Caco-2 (cell line): Measurements from ENCODE around the gene SH3BP1. TPM values are rescaled to one million over a fixed set of nuclear protein-coding genes. Genes with fewer than 3 reads are reported as not detected.

ENCODE experiments used
- BruUV-seq: library from RNA; stranded (reverse); fragments of 400-500 nt; replicated peaks from 2 replicates; lab custom pipeline; 2021; lab: Mats Ljungman, UMichigan
- CTCF ChIA-PET: fragments of 300-600 bp; sonication (Branson Sonifier 250); formaldehyde crosslinking; loops from one replicate; lab custom pipeline; 2022; ENCODE audit warnings: antibody characterized with exemption; lab: Charles Lee
- POLR2A ChIA-PET: fragments of 300-600 bp; sonication (Branson Sonifier 250); formaldehyde crosslinking; loops from one replicate; lab custom pipeline; 2022; ENCODE audit warnings: antibody characterized with exemption; lab: Charles Lee
- DNase-seq, 2 experiments: peaks; one replicate each; pipeline versions ENCODE4 v3.0.0 to v3.0.0-alpha.2; 2020 to 2022
- H3K27me3 ChIP-seq: replicated peaks from 2 replicates; pipeline ENCODE4 v1.6.0; 2011; ENCODE audit warnings: low read length; ENCODE audit not compliant: control insufficient read depth, insufficient read depth
- H3K36me3 ChIP-seq: 2 replicates; pipeline ENCODE4 v1.5.1; 2011; ENCODE audit warnings: low read length; ENCODE audit not compliant: control insufficient read depth, insufficient read depth
- H3K4me1 ChIP-seq: fragments of 250-450 bp; sonication (Bioruptor Pico); 2 replicates; pipeline ENCODE4 v1.5.1; 2020; ENCODE audit warnings: mild to moderate bottlenecking
- H3K4me3 ChIP-seq: 2 replicates; pipeline ENCODE4 v1.5.1; 2011; ENCODE audit warnings: low read depth, mild to moderate bottlenecking, control low read depth, low read length
- H3K9me3 ChIP-seq: fragments of 250-450 bp; sonication (Bioruptor Pico); 2 replicates; pipeline ENCODE4 v1.5.1; 2020; ENCODE audit warnings: mild to moderate bottlenecking, moderate library complexity
- H3K27ac Mint-ChIP-seq: one replicate; pipeline ENCODE4 v1.8.0; 2022; ENCODE audit warnings: mixed read lengths; ENCODE audit not compliant: unreplicated experiment
- H3K27me3 Mint-ChIP-seq: one replicate; pipeline ENCODE4 v1.8.0; 2022; ENCODE audit warnings: mixed read lengths; ENCODE audit not compliant: insufficient read depth, unreplicated experiment
- H3K36me3 Mint-ChIP-seq: one replicate; pipeline ENCODE4 v1.8.0; 2022; ENCODE audit warnings: mild to moderate bottlenecking, mixed read lengths; ENCODE audit not compliant: insufficient read depth, unreplicated experiment
- H3K4me1 Mint-ChIP-seq: one replicate; pipeline ENCODE4 v1.8.0; 2022; ENCODE audit warnings: low read depth, mixed read lengths; ENCODE audit not compliant: unreplicated experiment
- H3K4me3 Mint-ChIP-seq: one replicate; pipeline ENCODE4 v1.8.0; 2022; ENCODE audit warnings: mild to moderate bottlenecking, moderate library complexity, mixed read lengths; ENCODE audit not compliant: unreplicated experiment
- H3K9me3 Mint-ChIP-seq: one replicate; pipeline ENCODE4 v1.8.0; 2022; ENCODE audit warnings: mixed read lengths; ENCODE audit not compliant: unreplicated experiment
- CTCF ChIP-seq, 2 experiments: fragments of 200-600 bp in 1 of 2; IDR thresholded peaks; 1 replicate in 1 of 2; 2 replicates in 1 of 2; pipeline versions ENCODE4 v1.5.1 to v1.8.0; 2011 to 2022; ENCODE audit warnings: antibody characterized with exemption in 1 of 2, control low read depth in 1 of 2, inconsistent platforms in 1 of 2, low read depth in 1 of 2, low read length in 1 of 2, mild to moderate bottlenecking in 1 of 2, moderate library complexity in 1 of 2; ENCODE audit not compliant: insufficient read depth in 1 of 2, severe bottlenecking in 1 of 2, unreplicated experiment in 1 of 2
- intact Hi-C: fragments of 100-400 bp; cut with micrococcal nuclease; formaldehyde crosslinking; loops from one replicate; pipeline ENCODE4 v1.10.0; 2022; ENCODE audit not compliant: unreplicated experiment
- total RNA-seq: library from RNA; stranded (reverse); gene quantifications from 2 replicates; pipeline ENCODE4 v1.2.3, GENCODE V29; 2022

SH3BP1 gene
- total RNA-seq, 1 experiment from 2014 or later = 19.8 TPM

- H3K27ac Mint-ChIP-seq = peak within 1 kb of the TSS; percentile 84
- ChIA-PET CTCF (interaction anchor here (0.5 to 3.9 kb wide), 20 partner anchors 9 to 678 kb away, joined by 3 to 66 read pairs (median 4); partner anchors contain the start of genes GGA1, NOL12 and TRIOBP), POLR2A (interaction anchor here (0.6 to 2.2 kb wide), 12 partner anchors 9 to 261 kb away, joined by 3 to 22 read pairs (median 4); partner anchors contain the start of genes GGA1, LGALS2 and NOL12)
- DNase-seq = peak; percentile 98 to 99
- H3K4me3 Mint-ChIP-seq = peak within 1 kb of the TSS; percentile 89
- no peaks in the 10 kb centered on the region for H3K27me3 Mint-ChIP-seq
- H3K4me3 ChIP-seq = peak within 1 kb of the TSS; percentile 98
- no peak for TF ChIP-seq CTCF (IDR thresholded peaks at IDR 0.05; ENCODE audit: insufficient read depth in 1 of 2, low read depth in 1 of 2, low read length in 1 of 2, severe bottlenecking in 1 of 2, unreplicated experiment in 1 of 2)
- H3K9me3 ChIP-seq = no peaks in the 10 kb centered on the region
- H3K36me3 ChIP-seq = no peaks in the 10 kb centered on the region; the same call in 1 of the 2 replicates
- no TSS peak for BruUV-seq
- no peaks in the 10 kb centered on the region for H3K9me3 Mint-ChIP-seq
- H3K4me1 Mint-ChIP-seq = peaks cover 19% of the 10 kb centered on the region
- H3K27me3 ChIP-seq = no peaks in the 10 kb centered on the region
- H3K4me1 ChIP-seq = peaks cover 18% of the 10 kb centered on the region
- H3K36me3 Mint-ChIP-seq = peaks cover 20% of the 10 kb centered on the region
- intact Hi-C loops = loop anchor here (1.0 to 5.0 kb wide), 3 partner anchors 15 to 134 kb away; no protein-coding TSS in a partner anchor
Observed at GRCh38 chr22:37658133-37659065, 18.9 kb downstream of the SH3BP1 start, which contains the start of gene PDXP. TSS of gene PDXP (plus strand) at chr22:37658723. CDS start at chr22:37658783, 60 bp downstream.

GRCh38 chr22:37659066-37659896 is 19.8 kb downstream of the SH3BP1 start:
- no TSS peak for BruUV-seq
- peak overlapping the region; percentile 98 for H3K4me3 ChIP-seq
- Mint-ChIP-seq H3K27ac (peak overlapping the region; percentile 29), H3K27me3 (no peaks in the 10 kb centered on the region), H3K9me3 (no peaks in the 10 kb centered on the region), H3K4me3 (peak overlapping the region; percentile 89), H3K4me1 (peaks cover 19% of the 10 kb centered on the region), H3K36me3 (peaks cover 23% of the 10 kb centered on the region)
- no peaks in the 10 kb centered on the region for H3K27me3 ChIP-seq
- no peaks in the 10 kb centered on the region for H3K9me3 ChIP-seq
- TF ChIP-seq CTCF (IDR thresholded peaks at IDR 0.05; ENCODE audit: insufficient read depth in 1 of 2, low read depth in 1 of 2, low read length in 1 of 2, severe bottlenecking in 1 of 2, unreplicated experiment in 1 of 2) = no peak
- peaks cover 18% of the 10 kb centered on the region for H3K4me1 ChIP-seq
- H3K36me3 ChIP-seq = no peaks in the 10 kb centered on the region; the same call in 1 of the 2 replicates
- intact Hi-C loops = loop anchor here (2.0 to 5.0 kb wide), 2 partner anchors 18 to 133 kb away; no protein-coding TSS in a partner anchor
- ChIA-PET CTCF (interaction anchor here (1.3 to 3.9 kb wide), 4 partner anchors 16 to 52 kb away, joined by 6 to 66 read pairs (median 14); partner anchors contain the start of gene GGA1), POLR2A (interaction anchor here (0.6 to 2.2 kb wide), 4 partner anchors 16 to 146 kb away, joined by 3 to 22 read pairs (median 6); partner anchors contain the start of gene GGA1)
- peak in 1 of 2 experiments; percentile 62 for DNase-seq
